Measurements from ENCODE around the gene MS4A3.
"Not testable (repeated sequence)": the region's sequence is repeated elsewhere in the genome, so short reads cannot be mapped to it uniquely, and the experiment has no call there.

Gene MS4A3

GRCh38 chr11:60095477-60096120 lies 39.1 kb downstream of the MS4A3 start:
- DNase-seq = no peak

GRCh38 chr11:60097189-60097588 lies 40.7 kb downstream of the MS4A3 start:
- no peak for DNase-seq

- DNase-seq = no peak
These were observed 42.0 kb downstream of the MS4A3 start for GRCh38 chr11:60098508-60098907.

GRCh38 chr11:60100516-60100915 lies 44.1 kb downstream of the MS4A3 start:
- DNase-seq = no peak

- DNase-seq = not testable (repeated sequence)
These were observed 44.9 kb downstream of the MS4A3 start for GRCh38 chr11:60101368-60101767.

- peak; percentile 10 for DNase-seq
These were observed 48.1 kb downstream of the MS4A3 start for GRCh38 chr11:60104471-60105115.

- DNase-seq = not testable (repeated sequence)
These were observed 52.2 kb downstream of the MS4A3 start for GRCh38 chr11:60108631-60109030.

GRCh38 chr11:60111793-60112192 lies 55.3 kb downstream of the MS4A3 start:
- no peak for DNase-seq

GRCh38 chr11:60116996-60117790 lies 60.7 kb downstream of the MS4A3 start:
- no peak for DNase-seq

GRCh38 chr11:60118338-60118737 lies 61.9 kb downstream of the MS4A3 start:
- no peak for DNase-seq

- no peak for DNase-seq
These were observed 63.2 kb downstream of the MS4A3 start for GRCh38 chr11:60119710-60120109.
